Smooth muscle cell (in vitro differentiated cells): ENCODE measurements around the gene OSGIN1. TPM values are rescaled to one million over a fixed set of nuclear protein-coding genes. Genes with fewer than 3 reads are reported as not detected.

ENCODE experiments used
- DNase-seq: peaks from one replicate; lab custom pipeline; 2025; ENCODE audit not compliant: unreplicated experiment; lab: John Stamatoyannopoulos, UW
- H2AFZ ChIP-seq: fragments of 200-600 bp; sonication (generic); 2 replicates; pipeline ENCODE4 v1.6.0; 2016; ENCODE audit warnings: antibody characterized with exemption, low read depth, mild to moderate bottlenecking
- H3F3A ChIP-seq: fragments of 200-600 bp; sonication (generic); 2 replicates; pipeline ENCODE4 v1.6.0; 2017; ENCODE audit warnings: antibody characterized with exemption, low read depth
- H3K27ac ChIP-seq: fragments of 200-600 bp; sonication (generic); 2 replicates; pipeline ENCODE4 v1.5.1; 2016; ENCODE audit warnings: low read depth, mild to moderate bottlenecking
- H3K27me3 ChIP-seq: fragments of 200-600 bp; sonication (generic); 2 replicates; pipeline ENCODE4 v1.6.1; 2016; ENCODE audit warnings: low read depth, mild to moderate bottlenecking
- H3K36me3 ChIP-seq: fragments of 200-600 bp; sonication (generic); 2 replicates; pipeline ENCODE4 v1.5.1; 2016; ENCODE audit warnings: low read depth
- H3K4me1 ChIP-seq: fragments of 200-600 bp; sonication (generic); 2 replicates; pipeline ENCODE4 v1.5.1; 2016; ENCODE audit warnings: low read depth
- H3K4me2 ChIP-seq: fragments of 200-600 bp; sonication (generic); 2 replicates; pipeline ENCODE4 v1.6.0; 2016; ENCODE audit warnings: mild to moderate bottlenecking
- H3K4me3 ChIP-seq: fragments of 200-600 bp; sonication (generic); 2 replicates; pipeline ENCODE4 v1.5.1; 2016; ENCODE audit warnings: mild to moderate bottlenecking
- H3K79me2 ChIP-seq: fragments of 200-600 bp; sonication (generic); 2 replicates; pipeline ENCODE4 v1.6.0; 2016; ENCODE audit warnings: low read depth, mild to moderate bottlenecking
- H3K9ac ChIP-seq: fragments of 200-600 bp; sonication (generic); 2 replicates; pipeline ENCODE4 v1.6.0; 2016; ENCODE audit warnings: low read depth
- H3K9me3 ChIP-seq: fragments of 200-600 bp; sonication (generic); replicated peaks from 2 replicates; pipeline ENCODE4 v1.5.1; 2016; ENCODE audit warnings: low read depth
- H4K20me1 ChIP-seq: fragments of 200-600 bp; sonication (generic); 2 replicates; pipeline ENCODE4 v1.6.0; 2016; ENCODE audit warnings: low read depth
- CTCF ChIP-seq: fragments of 200-600 bp; sonication (generic); IDR thresholded peaks from 2 replicates; pipeline ENCODE4 v1.5.1; 2017; ENCODE audit warnings: borderline replicate concordance, mild to moderate bottlenecking, antibody characterized with exemption; ENCODE audit not compliant: insufficient read depth, poor library complexity, severe bottlenecking
- WGBS: methylation state at CpG from one replicate; pipeline ENCODE4 v1.1.7; 2016; ENCODE audit warnings: low lambda C conversion rate; 5-methylcytosine and 5-hydroxymethylcytosine counted together
- polyA plus RNA-seq: library from polyadenylated mRNA; unstranded; fragments of >200 nt; fragmentation: Nextera tagmentation; extraction: Ambion mirVana; gene quantifications from 2 replicates; pipeline ENCODE4 v1.2.1, GENCODE V29; 2016
- total RNA-seq: library from RNA; depleted of rRNA; stranded (reverse); fragments of >200 nt; gene quantifications from 2 replicates; pipeline ENCODE4 v1.2.3, GENCODE V29; 2014

The OSGIN1 gene, protein sequence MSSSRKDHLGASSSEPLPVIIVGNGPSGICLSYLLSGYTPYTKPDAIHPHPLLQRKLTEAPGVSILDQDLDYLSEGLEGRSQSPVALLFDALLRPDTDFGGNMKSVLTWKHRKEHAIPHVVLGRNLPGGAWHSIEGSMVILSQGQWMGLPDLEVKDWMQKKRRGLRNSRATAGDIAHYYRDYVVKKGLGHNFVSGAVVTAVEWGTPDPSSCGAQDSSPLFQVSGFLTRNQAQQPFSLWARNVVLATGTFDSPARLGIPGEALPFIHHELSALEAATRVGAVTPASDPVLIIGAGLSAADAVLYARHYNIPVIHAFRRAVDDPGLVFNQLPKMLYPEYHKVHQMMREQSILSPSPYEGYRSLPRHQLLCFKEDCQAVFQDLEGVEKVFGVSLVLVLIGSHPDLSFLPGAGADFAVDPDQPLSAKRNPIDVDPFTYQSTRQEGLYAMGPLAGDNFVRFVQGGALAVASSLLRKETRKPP
- total RNA-seq: 5.1 and 8.9 TPM in 2 replicates
- polyA plus RNA-seq: 12.4 and 13.8 TPM in 2 replicates

DNA sequence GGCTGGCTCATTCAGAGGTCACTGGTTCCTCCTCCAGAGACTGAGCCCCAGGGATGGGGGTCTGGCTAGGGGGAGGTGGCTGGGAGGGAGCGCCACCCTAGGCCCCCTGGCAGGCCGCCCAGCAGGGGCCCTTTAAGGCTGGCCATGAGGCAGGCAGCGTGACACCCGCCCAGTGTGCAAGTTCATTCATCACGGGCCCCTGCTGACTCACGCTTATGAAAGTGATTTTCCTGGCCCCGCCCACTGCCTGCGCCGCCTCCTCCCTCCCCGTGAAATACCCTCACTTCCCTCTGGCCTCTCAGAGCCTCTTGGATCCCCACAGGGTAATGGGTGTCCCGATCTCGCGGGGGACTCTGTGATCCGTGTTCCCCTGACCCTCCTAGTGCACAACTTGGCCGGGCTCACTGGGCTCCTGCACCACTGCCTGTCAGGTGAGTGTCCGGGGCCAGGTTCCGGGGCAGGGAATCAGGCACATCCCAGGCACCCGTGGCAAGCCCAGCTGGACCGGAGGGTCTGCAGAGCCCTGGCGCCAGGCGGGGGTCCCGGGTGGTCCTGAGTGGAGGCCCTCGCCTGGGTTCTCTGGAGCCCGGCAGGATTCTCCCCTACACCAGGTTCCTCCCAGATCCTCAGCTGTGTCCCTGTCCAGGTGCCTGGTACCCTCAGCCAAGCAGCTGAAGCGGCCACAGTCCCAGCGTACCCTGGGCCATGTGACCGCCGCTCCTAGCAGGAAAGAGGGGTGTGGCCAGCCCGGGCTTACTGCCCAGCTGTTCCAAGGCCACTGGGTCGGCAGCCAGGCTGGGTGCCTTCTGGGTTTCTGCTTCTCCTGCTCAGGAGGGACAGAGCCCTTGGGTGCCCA is at the start of gene OSGIN1:
OSGIN1 (plus strand) TSS at position 301 of the 856 bp plus-strand sequence. CDS start 4,432 bp downstream, outside the sequence.
- H2AFZ ChIP-seq: peak within 1 kb of the TSS; percentile 45

DNA sequence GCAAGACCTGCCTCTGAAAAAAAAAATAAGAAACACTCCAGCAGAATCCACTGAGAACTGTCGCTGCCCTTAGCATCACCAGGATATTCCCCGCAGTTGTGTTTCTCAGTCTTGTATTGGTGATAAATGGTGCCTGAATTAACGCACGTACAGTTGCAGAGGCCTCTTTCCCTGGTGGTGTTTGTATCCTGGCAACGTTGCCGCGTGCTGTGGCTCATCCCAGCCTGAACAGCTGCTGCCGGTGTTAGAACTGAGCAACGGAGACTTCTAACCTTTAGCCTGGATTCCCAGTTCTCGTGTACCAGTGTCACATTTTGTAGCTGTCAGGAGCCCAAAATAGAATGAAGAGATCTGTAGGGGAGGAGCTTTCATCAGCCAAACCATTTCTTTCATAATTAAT is 49.3 kb upstream of the OSGIN1 start:
- TF ChIP-seq CTCF: no peak
- H3K27me3 ChIP-seq: no peaks in the 10 kb centered on the region
- no peak overlapping the region for H3K4me3 ChIP-seq
- peaks cover 7% of the 10 kb centered on the region for H3F3A ChIP-seq
- 73% methylated on average over 10 of the region's 10 CpGs for WGBS
- H2AFZ ChIP-seq: no peak overlapping the region
- H4K20me1 ChIP-seq: peaks cover 23% of the 10 kb centered on the region
- no peak for DNase-seq
- no peaks in the 10 kb centered on the region for H3K36me3 ChIP-seq
- no peaks in the 10 kb centered on the region for H3K9me3 ChIP-seq
- H3K4me1 ChIP-seq: peaks cover 8% of the 10 kb centered on the region
- no peak overlapping the region for H3K9ac ChIP-seq
- H3K27ac ChIP-seq: no peak overlapping the region
- no peaks in the 10 kb centered on the region for H3K79me2 ChIP-seq
- no peak overlapping the region for H3K4me2 ChIP-seq

More for the DNA sequence above, at the start of gene OSGIN1:
- Histone ChIP-seq H3K9ac (peak within 1 kb of the TSS; percentile 78), H3K4me1 (peaks cover 8% of the 10 kb centered on the region), H3K36me3 (no peaks in the 10 kb centered on the region), H3K4me2 (peak within 1 kb of the TSS; percentile 87), H4K20me1 (peaks cover 6% of the 10 kb centered on the region), H3K27ac (peak within 1 kb of the TSS; percentile 76), H3K79me2 (no peaks in the 10 kb centered on the region), H3K27me3 (no peaks in the 10 kb centered on the region), H3K4me3 (peak within 1 kb of the TSS; percentile 56), H3F3A (no peaks in the 10 kb centered on the region), H3K9me3 (no peaks in the 10 kb centered on the region)
- WGBS: 27% methylated on average over 26 of the region's 30 CpGs
- peak; percentile 77 for DNase-seq
- TF ChIP-seq CTCF: no peak

- Histone ChIP-seq H3K27ac (no peak overlapping the region), H4K20me1 (peaks cover 15% of the 10 kb centered on the region), H3K4me3 (no peak overlapping the region), H3K36me3 (peaks cover 6% of the 10 kb centered on the region), H3K79me2 (no peaks in the 10 kb centered on the region), H3K4me2 (peak overlapping the region; percentile 14), H2AFZ (no peak overlapping the region), H3K9ac (no peak overlapping the region), H3K9me3 (no peaks in the 10 kb centered on the region), H3K27me3 (no peaks in the 10 kb centered on the region), H3F3A (peaks cover 4% of the 10 kb centered on the region), H3K4me1 (peaks cover 10% of the 10 kb centered on the region)
- DNase-seq: no peak
- 33% methylated on average over 8 of the region's 8 CpGs for WGBS
- TF ChIP-seq CTCF: no peak
These were observed 46.4 kb upstream of the OSGIN1 start for GRCh38 chr16:83906683-83907082.
